ENCODE data around the gene LMAN2. TPM values are rescaled to one million over a fixed set of nuclear protein-coding genes. Genes with fewer than 3 reads are reported as not detected.
A peak's percentile ranks its signal among the peaks of the same experiment; 100 is the strongest.
"Not testable (repeated sequence)": the region's sequence is repeated elsewhere in the genome, so short reads cannot be mapped to it uniquely, and the experiment has no call there.

The LMAN2 gene
- total RNA-seq, 1 donor from 2014 or later = 67.5 TPM

GRCh38 chr5:177367323-177367848 is 15.9 kb upstream of the LMAN2 start:
- no peak for DNase-seq (ENCODE audit: low spot score)
- intact Hi-C loops (cut with DNase I) = loop anchor here (5.0 kb wide), 1 partner anchor 50 kb away; no protein-coding TSS in a partner anchor

- peak; percentile 91 for DNase-seq (ENCODE audit: low spot score)
- intact Hi-C loops (cut with DNase I) = loop anchor here (5.0 kb wide), 1 partner anchor 49 kb away; no protein-coding TSS in a partner anchor
These were observed 15.3 kb upstream of the LMAN2 start for GRCh38 chr5:177366528-177367322.

- DNase-seq (ENCODE audit: low spot score) = no peak
- intact Hi-C loops (cut with DNase I) = loop anchor here (5.0 kb wide), 1 partner anchor 49 kb away; no protein-coding TSS in a partner anchor
These were observed 14.5 kb upstream of the LMAN2 start for GRCh38 chr5:177365845-177366527.

GRCh38 chr5:177364159-177364962 is 12.9 kb upstream of the LMAN2 start:
- intact Hi-C loops (cut with DNase I) = no loop called here

GRCh38 chr5:177363565-177363964 is 12.1 kb upstream of the LMAN2 start:
- no peak for DNase-seq (ENCODE audit: low spot score)
- intact Hi-C loops (cut with DNase I) = no loop called here

More at GRCh38 chr5:177364159-177364962, 12.9 kb upstream of the LMAN2 start:
- no peak for DNase-seq (ENCODE audit: low spot score)

- DNase-seq (ENCODE audit: low spot score) = peak; percentile 80
- intact Hi-C loops (cut with DNase I) = no loop called here
These were observed 11.4 kb upstream of the LMAN2 start for GRCh38 chr5:177362610-177363507.

- DNase-seq (ENCODE audit: low spot score) = peak; percentile 64
- intact Hi-C loops (cut with DNase I) = no loop called here
These were observed 10.8 kb upstream of the LMAN2 start for GRCh38 chr5:177362292-177362609.

GRCh38 chr5:177361418-177362291 is 10.2 kb upstream of the LMAN2 start:
- peak; percentile 81 for DNase-seq (ENCODE audit: low spot score)
- intact Hi-C loops (cut with DNase I) = no loop called here

- intact Hi-C loops (cut with DNase I) = not testable (repeated sequence)
- peak; percentile 70 for DNase-seq (ENCODE audit: low spot score)
These were observed 9.3 kb upstream of the LMAN2 start for GRCh38 chr5:177360740-177361139.

GRCh38 chr5:177359860-177360259 is 8.4 kb upstream of the LMAN2 start:
- intact Hi-C loops (cut with DNase I) = no loop called here
- DNase-seq (ENCODE audit: low spot score) = no peak

- DNase-seq (ENCODE audit: low spot score) = peak; percentile 71
- intact Hi-C loops (cut with DNase I) = no loop called here
These were observed 8.0 kb upstream of the LMAN2 start for GRCh38 chr5:177359451-177359851.

- DNase-seq (ENCODE audit: low spot score) = peak; percentile 76
- intact Hi-C loops (cut with DNase I) = no loop called here
These were observed 6.9 kb upstream of the LMAN2 start for GRCh38 chr5:177358370-177358819.

GRCh38 chr5:177357459-177358351 is 6.2 kb upstream of the LMAN2 start, which contains the start of gene RGS14:
RGS14 (plus strand) TSS chr5:177357924; CDS start chr5:177358025, 101 bp downstream.
- DNase-seq (ENCODE audit: low spot score) = peak; percentile 83
- intact Hi-C loops (cut with DNase I) = no loop called here

- intact Hi-C loops (cut with DNase I) = no loop called here
- DNase-seq (ENCODE audit: low spot score) = peak; percentile 55
These were observed 5.6 kb upstream of the LMAN2 start for GRCh38 chr5:177357146-177357458.

- no peak for DNase-seq (ENCODE audit: low spot score)
- intact Hi-C loops (cut with DNase I) = no loop called here
These were observed 5.3 kb upstream of the LMAN2 start for GRCh38 chr5:177356746-177357145.

- DNase-seq (ENCODE audit: low spot score) = no peak
- intact Hi-C loops (cut with DNase I) = no loop called here
These were observed 4.3 kb upstream of the LMAN2 start for GRCh38 chr5:177355868-177356168.

Measured in cardiac septum (tissue), 1 donor.